Measurements from ENCODE around the gene CELF6. TPM values are rescaled to one million over a fixed set of nuclear protein-coding genes. Genes with fewer than 3 reads are reported as not detected.

The CELF6 gene
- total RNA-seq: under 0.01 TPM in 1 of 2 replicates, not detected in the other

DNA sequence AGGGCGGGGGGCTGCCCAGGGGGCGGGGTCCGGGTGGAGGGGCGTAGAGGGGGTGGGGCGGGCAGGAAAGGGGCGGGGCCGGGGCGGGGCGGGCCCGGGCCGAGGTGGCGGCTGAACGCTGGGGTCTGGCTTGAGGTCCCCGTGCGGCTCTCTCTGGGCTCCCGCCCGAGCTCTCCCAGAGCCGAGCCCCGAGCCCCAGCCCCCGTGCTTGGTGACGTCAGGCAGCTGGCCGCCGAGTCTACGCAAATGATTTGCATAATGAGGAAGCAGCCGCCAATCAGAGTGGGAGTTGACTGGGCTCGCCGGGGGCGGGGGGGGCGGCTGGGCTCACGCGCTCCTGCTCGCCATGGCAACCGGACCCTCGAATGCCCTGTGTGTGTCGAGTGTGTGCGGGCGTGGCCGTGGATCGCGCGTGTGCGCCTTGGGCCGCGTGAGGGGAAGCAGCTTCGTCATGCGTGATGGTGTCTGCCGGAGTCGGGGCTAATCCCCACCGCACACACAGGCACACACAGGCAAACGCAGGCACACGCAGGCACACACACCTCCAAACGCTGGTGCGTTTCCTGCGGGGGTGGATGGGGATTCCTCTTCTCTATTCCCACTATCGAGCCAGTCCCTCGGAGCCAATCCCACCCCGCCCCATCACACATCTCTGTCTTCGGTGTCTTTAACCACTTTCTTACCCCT lies at the start of gene CELF6:
Gene CELF6, minus strand, starts transcription at position 173 of the 687 bp plus-strand sequence. CDS start 283 bp downstream, outside the sequence.
- Histone ChIP-seq H3K36me3 (ENCODE audit: control insufficient read depth, insufficient read depth, low read length) (no peaks in the 10 kb centered on the region), H3K4me3 (ENCODE audit: low read depth, low read length) (peak within 1 kb of the TSS; percentile 53), H3K27me3 (ENCODE audit: control insufficient read depth, insufficient read depth, low read length) (peaks cover 4% of the 10 kb centered on the region)
- TF ChIP-seq CTCF (IDR thresholded peaks at IDR 0.05; ENCODE audit: insufficient read depth, low read length, severe bottlenecking): no peak
- DNase-seq (ENCODE audit: low read depth): peak; percentile 33
- FAIRE-seq: no peak

DNA sequence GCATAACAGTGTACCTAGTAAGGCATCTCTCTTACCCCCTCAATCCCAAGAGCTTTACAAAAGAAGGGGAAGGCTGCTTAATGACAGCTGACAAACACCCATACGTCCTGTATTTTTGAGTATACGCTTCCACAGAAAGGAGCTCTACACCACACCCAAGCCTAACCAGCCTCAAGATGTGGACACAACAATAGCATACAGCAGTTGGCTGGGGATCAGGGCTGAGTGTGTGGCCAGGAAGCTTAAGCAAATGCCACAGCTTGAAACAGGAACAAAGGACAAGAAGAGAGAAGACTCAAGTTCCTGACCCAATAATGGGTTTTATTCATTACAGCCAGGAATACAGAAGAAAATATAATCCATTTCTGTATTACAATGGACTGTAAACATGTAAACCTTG lies 48.9 kb upstream of the CELF6 start:
- TF ChIP-seq CTCF (IDR thresholded peaks at IDR 0.05; ENCODE audit: insufficient read depth, low read length, severe bottlenecking): no peak
- FAIRE-seq: no peak

GRCh38 chr15:72368325-72368724 lies 48.4 kb upstream of the CELF6 start:
- FAIRE-seq: no peak
- no peak overlapping the region for H3K4me3 ChIP-seq (ENCODE audit: low read depth, low read length)
- H3K27me3 ChIP-seq (ENCODE audit: control insufficient read depth, insufficient read depth, low read length): no peaks in the 10 kb centered on the region
- no peak for TF ChIP-seq CTCF (IDR thresholded peaks at IDR 0.05; ENCODE audit: insufficient read depth, low read length, severe bottlenecking)
- H3K36me3 ChIP-seq (ENCODE audit: control insufficient read depth, insufficient read depth, low read length): no peaks in the 10 kb centered on the region
- DNase-seq (ENCODE audit: low read depth): no peak

More for the DNA sequence above, 48.9 kb upstream of the CELF6 start:
- Histone ChIP-seq H3K4me3 (ENCODE audit: low read depth, low read length) (no peak overlapping the region), H3K27me3 (ENCODE audit: control insufficient read depth, insufficient read depth, low read length) (no peaks in the 10 kb centered on the region), H3K36me3 (ENCODE audit: control insufficient read depth, insufficient read depth, low read length) (no peaks in the 10 kb centered on the region)
- no peak for DNase-seq (ENCODE audit: low read depth)

DNA sequence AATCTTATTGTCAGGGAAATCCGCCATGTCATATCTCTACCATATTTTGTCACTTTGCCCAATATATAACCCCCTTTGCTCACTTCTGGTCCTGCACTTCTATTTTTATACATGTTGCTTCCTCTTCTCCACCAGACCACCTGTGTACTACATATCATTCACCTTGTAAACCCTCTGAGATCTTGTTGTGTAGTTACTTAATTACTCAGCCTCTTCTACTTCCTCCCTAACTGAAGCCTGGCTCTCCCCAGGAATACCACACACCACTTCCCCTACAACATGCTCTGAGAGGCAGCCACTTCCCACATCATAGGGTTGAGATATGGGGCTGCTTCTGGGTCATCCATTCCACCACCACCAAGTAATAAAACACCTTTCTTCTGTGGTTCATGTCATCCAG lies 45.9 kb upstream of the CELF6 start:
- TF ChIP-seq CTCF (IDR thresholded peaks at IDR 0.05; ENCODE audit: insufficient read depth, low read length, severe bottlenecking): no peak
- DNase-seq (ENCODE audit: low read depth): no peak
- no peak for FAIRE-seq
- Histone ChIP-seq H3K27me3 (ENCODE audit: control insufficient read depth, insufficient read depth, low read length) (no peaks in the 10 kb centered on the region), H3K4me3 (ENCODE audit: low read depth, low read length) (no peak overlapping the region), H3K36me3 (ENCODE audit: control insufficient read depth, insufficient read depth, low read length) (no peaks in the 10 kb centered on the region)

GRCh38 chr15:72361176-72361575 lies 41.2 kb upstream of the CELF6 start:
- Histone ChIP-seq H3K36me3 (ENCODE audit: control insufficient read depth, insufficient read depth, low read length) (no peaks in the 10 kb centered on the region), H3K4me3 (ENCODE audit: low read depth, low read length) (no peak overlapping the region), H3K27me3 (ENCODE audit: control insufficient read depth, insufficient read depth, low read length) (no peaks in the 10 kb centered on the region)
- no peak for DNase-seq (ENCODE audit: low read depth)
- TF ChIP-seq CTCF (IDR thresholded peaks at IDR 0.05; ENCODE audit: insufficient read depth, low read length, severe bottlenecking): no peak
- no peak for FAIRE-seq
